A549 (cell line): ENCODE data around the gene TAF11L14. TPM values are rescaled to one million over a fixed set of nuclear protein-coding genes. Genes with fewer than 3 reads are reported as not detected.

Source experiments
- ATAC-seq, 2 experiments: fragments of 200-7000 bp in 1 of 2; fragments of >200 bp in 1 of 2; cut with Nextera tagmentation in 1 of 2; cut with Tn5 transposase in 1 of 2; 3 replicates each; pipeline versions ENCODE4 v1.8.0 to v1.9.1; 2018 to 2020; ENCODE audit warnings: mild to moderate bottlenecking in 1 of 2, moderate library complexity in 1 of 2
- CTCF ChIA-PET: fragments of 300-600 bp; sonication (Branson Sonifier 250); formaldehyde crosslinking; extraction: SDS; loops from one replicate; lab custom pipeline; 2021; ENCODE audit warnings: antibody characterized with exemption, inconsistent platforms; lab: Yijun Ruan, JAX
- POLR2A ChIA-PET: fragments of 350-600 bp; formaldehyde crosslinking; extraction: SDS; loops from one replicate; lab custom pipeline; 2021; ENCODE audit warnings: antibody characterized with exemption, inconsistent platforms; lab: Yijun Ruan, JAX
- DNase-seq, 2 experiments: peaks; one replicate each; pipeline versions ENCODE4 v3.0.0 to v3.0.0-alpha.2; 2011 to 2016; ENCODE audit warnings: low read depth in 1 of 2, low spot score in 1 of 2
- FAIRE-seq: peaks from 2 replicates; lab custom pipeline; 2011; peaks lifted over from hg19 to GRCh38; lab: Jason Lieb, UNC
- H3K27ac ChIP-seq, 2 experiments: fragments of >200 bp; sonication (Bioruptor Twin); formaldehyde crosslinking; 3 replicates each; pipeline ENCODE4 v1.5.1; 2016 to 2017
- H3K4me1 ChIP-seq: fragments of >200 bp; sonication (Bioruptor Twin); formaldehyde crosslinking; 3 replicates; pipeline ENCODE4 v1.6.1; 2016
- H3K4me2 ChIP-seq: fragments of >200 bp; sonication (Bioruptor Twin); formaldehyde crosslinking; 3 replicates; pipeline ENCODE4 v1.6.1; 2016
- H3K4me3 ChIP-seq: fragments of >200 bp; sonication (Bioruptor Twin); formaldehyde crosslinking; 3 replicates; pipeline ENCODE4 v1.5.1; 2016
- H3K9me3 ChIP-seq: fragments of >200 bp; sonication (Bioruptor Twin); formaldehyde crosslinking; 3 replicates; pipeline ENCODE4 v1.6.1; 2016
- CBX2 ChIP-seq: fragments of 200-600 bp; sonication (generic); IDR thresholded peaks from 2 replicates; pipeline ENCODE4 v1.6.1; 2016; ENCODE audit warnings: low read depth, mild to moderate bottlenecking, borderline replicate concordance
- CEBPB ChIP-seq, 2 experiments: fragments of >200 bp in 1 of 2; sonication (Bioruptor Twin) in 1 of 2; formaldehyde crosslinking in 1 of 2; IDR thresholded peaks; 2 replicates each; pipeline ENCODE4 v1.6.1; 2012 to 2016
- CTCF ChIP-seq: fragments of >200 bp; sonication (Bioruptor Twin); formaldehyde crosslinking; IDR thresholded peaks from 3 replicates; pipeline ENCODE4 v1.5.1; 2016
- EHMT2 ChIP-seq: fragments of 200-600 bp; sonication (generic); IDR thresholded peaks from 2 replicates; pipeline ENCODE4 v1.6.1; 2016; ENCODE audit warnings: antibody characterized with exemption, low read depth, mild to moderate bottlenecking, moderate library complexity
- ELK1 ChIP-seq: fragments of 150-350 bp; IDR thresholded peaks from 2 replicates; pipeline ENCODE4 v1.6.1; 2014; ENCODE audit warnings: low read depth, mild to moderate bottlenecking, low read length
- FOXS1 ChIP-seq: fragments of 250-450 bp; sonication (Bioruptor Pico); IDR thresholded peaks from 2 replicates; pipeline ENCODE4 v1.5.0; 2020; ENCODE audit warnings: mild to moderate bottlenecking, moderate library complexity
- HMGXB4 ChIP-seq: fragments of 250-450 bp; sonication (Bioruptor Pico); IDR thresholded peaks from 2 replicates; pipeline ENCODE4 v1.5.0; 2021; ENCODE audit warnings: mild to moderate bottlenecking, moderate library complexity, borderline replicate concordance
- HOXB13 ChIP-seq: fragments of 250-450 bp; sonication (Bioruptor Pico); IDR thresholded peaks from 2 replicates; pipeline ENCODE4 v1.5.0; 2020; ENCODE audit warnings: low read depth, mild to moderate bottlenecking, moderate library complexity
- HOXB5 ChIP-seq: fragments of 250-450 bp; sonication (Bioruptor Pico); IDR thresholded peaks from 2 replicates; pipeline ENCODE4 v1.5.0; 2020; ENCODE audit warnings: mild to moderate bottlenecking, moderate library complexity
- JUN ChIP-seq, 2 experiments: fragments of >200 bp; sonication (Bioruptor Twin); formaldehyde crosslinking; IDR thresholded peaks; 2 replicates in 1 of 2; 3 replicates in 1 of 2; pipeline ENCODE4 v1.6.1; 2016 to 2017
- MAZ ChIP-seq: fragments of 150-350 bp; IDR thresholded peaks from 2 replicates; pipeline ENCODE4 v1.6.1; 2014; ENCODE audit warnings: antibody characterized with exemption, low read depth, low read length, borderline replicate concordance
- MYC ChIP-seq: IDR thresholded peaks from 2 replicates; pipeline ENCODE4 v1.6.1; 2012; ENCODE audit warnings: mild to moderate bottlenecking, inconsistent platforms, low read length, improper control_type of control experiment, borderline replicate concordance
- NR3C1 ChIP-seq: fragments of >200 bp; sonication (Bioruptor Twin); formaldehyde crosslinking; IDR thresholded peaks from 3 replicates; pipeline ENCODE4 v1.6.1; 2017
- PBX3 ChIP-seq: IDR thresholded peaks from 2 replicates; pipeline ENCODE4 v1.6.1; 2012
- PHF8 ChIP-seq: fragments of 200-600 bp; sonication (generic); IDR thresholded peaks from 2 replicates; pipeline ENCODE4 v1.6.1; 2016; ENCODE audit warnings: low read depth, mild to moderate bottlenecking, antibody characterized with exemption, moderate library complexity, borderline replicate concordance
- POLR2AphosphoS2 ChIP-seq: conservative IDR thresholded peaks from 2 replicates; pipeline ENCODE4 v1.6.1; 2012; ENCODE audit warnings: low read length, improper control_type of control experiment, inconsistent platforms
- RAD21 ChIP-seq, 2 experiments: fragments of >200 bp in 1 of 2; sonication (Bioruptor Twin) in 1 of 2; formaldehyde crosslinking in 1 of 2; IDR thresholded peaks in 1 of 2; conservative IDR thresholded peaks in 1 of 2; 2 replicates in 1 of 2; 3 replicates in 1 of 2; pipeline ENCODE4 v1.6.1; 2012 to 2018; ENCODE audit warnings: inconsistent platforms in 1 of 2
- RCOR1 ChIP-seq: fragments of 150-350 bp; IDR thresholded peaks from 2 replicates; pipeline ENCODE4 v1.6.1; 2014; ENCODE audit warnings: antibody characterized with exemption, low read length, low read depth
- TFCP2L1 ChIP-seq: fragments of 250-450 bp; sonication (Bioruptor Pico); IDR thresholded peaks from 2 replicates; pipeline ENCODE4 v1.5.0; 2021; ENCODE audit warnings: mild to moderate bottlenecking
- USF2 ChIP-seq: fragments of 450-650 bp; IDR thresholded peaks from 2 replicates; pipeline ENCODE4 v1.6.1; 2014; ENCODE audit warnings: antibody characterized with exemption
- ZFP36 ChIP-seq: fragments of 450-650 bp; IDR thresholded peaks from 2 replicates; pipeline ENCODE4 v1.6.1; 2014; ENCODE audit warnings: borderline replicate concordance; ENCODE audit not compliant: partially characterized antibody
- WGBS: methylation state at CpG from one replicate; pipeline ENCODE4 v1.1.6; 2017; ENCODE audit errors: missing lambda C conversion rate; 5-methylcytosine and 5-hydroxymethylcytosine counted together
- polyA plus RNA-seq, 4 experiments: library from polyadenylated mRNA; depleted of rRNA in 3 of 4; stranded (reverse); fragments of >200 nt; fragmentation: RNase III in 1 of 4; extraction: RNeasy Plus Mini Kit Qiagen cat#74134 plus additional on column Dnase treatment in 1 of 4; gene quantifications; 2 replicates in 3 of 4; 3 replicates in 1 of 4; pipeline ENCODE4 v1.2.3, GENCODE V29; 2011 to 2017

TAF11L14 gene
- polyA plus RNA-seq, 2 of the 4 experiments (the other 2 are of a cell fraction) = 0.14 TPM; not detected in 1

- TF ChIP-seq ELK1 = no peak
Observed at GRCh38 chr5:17663182-17663581, 28.9 kb downstream of the TAF11L14 start (continued).

GRCh38 chr5:17665836-17666235, 31.6 kb downstream of the TAF11L14 start:
- 93% methylated on average over 2 of the region's 2 CpGs for WGBS
- Histone ChIP-seq H3K9me3 (peaks cover 6% of the 10 kb centered on the region; the same call in 1 of the 3 replicates), H3K4me2 (no peak overlapping the region), H3K4me1 (no peaks in the 10 kb centered on the region), H3K4me3 (no peak overlapping the region), H3K27ac (no peak overlapping the region)
- ChIA-PET CTCF (interaction anchor here (0.8 to 1.1 kb wide), 2 partner anchors 13 to 447 kb away, joined by 3 read pairs; no protein-coding TSS in a partner anchor), POLR2A (no interaction called here)
- TF ChIP-seq USF2 (no peak), FOXS1 (no peak), CBX2 (no peak), NR3C1 (no peak), POLR2AphosphoS2 (no peak), ZFP36 (no peak), HOXB5 (CRISPR knock-in tag) (no peak), JUN (IDR thresholded peaks at IDR 0.05) (no peak), RCOR1 (no peak), PHF8 (no peak), MYC (no peak), HMGXB4 (CRISPR knock-in tag) (no peak), CTCF (no peak)
- ATAC-seq = no peak
- no peak for DNase-seq
- FAIRE-seq = no peak

GRCh38 chr5:17666726-17667235, 32.5 kb downstream of the TAF11L14 start:
- Histone ChIP-seq H3K4me3 (no peak overlapping the region), H3K4me2 (no peak overlapping the region), H3K9me3 (peaks cover 11% of the 10 kb centered on the region), H3K4me1 (no peaks in the 10 kb centered on the region), H3K27ac (no peak overlapping the region)
- ChIA-PET CTCF (no interaction called here), POLR2A (no interaction called here)
- ATAC-seq (no peak), DNase-seq (no peak), FAIRE-seq (no peak)
- TF ChIP-seq EHMT2 (no peak), HOXB13 (CRISPR knock-in tag) (no peak), RAD21 (conservative IDR thresholded peaks at IDR 0.05 in 1 of 2, IDR thresholded peaks at IDR 0.05 in 1 of 2) (no peak), RCOR1 (no peak), PBX3 (no peak), TFCP2L1 (CRISPR knock-in tag) (no peak), CEBPB (IDR thresholded peaks at IDR 0.05) (no peak), MAZ (no peak)
- whole genome bisulfite sequencing = 87% methylated on average over 3 of the region's 3 CpGs
